Activated naive CD4-positive, alpha-beta T cell treated with anti-CD3 and anti-CD28 coated beads, Interleukin-2, amount 10 ng/mL, durations not matched to agents 5 hours and 36 hours (primary cell): ENCODE results near the gene COL1A1. TPM values are rescaled to one million over a fixed set of nuclear protein-coding genes. Genes with fewer than 3 reads are reported as not detected.

Experiments
- total RNA-seq, 2 experiments: library from RNA; stranded (reverse); gene quantifications; one replicate each; pipeline ENCODE4 v1.2.3, GENCODE V29; 2021

Gene COL1A1
- total RNA-seq: 1 to 10 TPM in 1 of 2 experiments, under 1 TPM in 1; 0.15 to 1.7 TPM

DNA sequence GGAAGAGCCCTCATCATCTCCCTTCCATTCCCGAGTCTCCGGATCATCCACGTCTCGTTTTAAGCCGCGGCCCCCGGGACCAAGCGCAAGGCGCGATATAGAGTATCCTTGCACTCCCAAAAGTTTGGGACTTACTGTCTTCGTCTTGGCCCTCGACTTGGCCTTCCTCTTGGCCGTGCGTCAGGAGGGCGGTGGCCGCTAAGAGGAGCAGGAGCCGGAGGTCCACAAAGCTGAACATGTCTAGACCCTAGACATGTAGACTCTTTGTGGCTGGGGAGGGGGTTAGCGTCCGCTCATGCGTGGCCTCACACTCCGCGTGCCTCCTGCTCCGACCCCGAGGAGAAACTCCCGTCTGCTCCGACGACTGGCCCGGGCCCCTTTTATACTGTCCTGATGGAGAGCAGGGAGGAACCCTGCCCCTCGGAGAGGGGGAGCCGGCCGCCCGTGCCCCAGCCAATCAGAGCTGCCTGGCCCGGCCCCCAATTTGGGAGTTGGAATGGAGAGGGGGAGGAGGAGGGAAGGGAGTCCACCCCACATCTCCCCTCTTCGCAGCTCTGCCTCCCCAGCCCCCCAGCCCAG lies at the start of gene COL1A1:
Gene COL1A1 (minus strand): TSS at position 356 of the 579 bp plus-strand sequence. CDS start 118 bp downstream, at position 238.

GRCh38 chr17:50165867-50166517 lies 35.4 kb downstream of the COL1A1 start, which contains the start of gene SGCA:
TSS of gene SGCA (plus strand) at chr17:50166005. CDS start at chr17:50166041, 36 bp downstream.

GRCh38 chr17:50150354-50151040 lies 50.9 kb downstream of the COL1A1 start, which contains the start of gene PPP1R9B:
TSS of gene PPP1R9B (minus strand) at chr17:50150677. CDS start at chr17:50150513, 164 bp downstream.

Other genes with a start within 250 kb of the COL1A1 start
- under 1 TPM; 0.18 to 0.24 TPM for gene DLX4, start 232.4 kb downstream of the COL1A1 start, total RNA-seq
- gene DLX3, start 206.4 kb downstream of the COL1A1 start, total RNA-seq: not detected
- 1 to 10 TPM; 8.4 to 8.7 TPM for gene ITGA3, start 145.5 kb downstream of the COL1A1 start, total RNA-seq
- 10 to 100 TPM; 25.7 to 26.1 TPM for gene PDK2, start 106.3 kb downstream of the COL1A1 start, total RNA-seq
- gene SAMD14, start 71.5 kb downstream of the COL1A1 start, total RNA-seq: under 1 TPM; 0.43 to 0.79 TPM
- gene PPP1R9B, start 51.0 kb downstream of the COL1A1 start, total RNA-seq: 100 to 1,000 TPM; 129 to 136 TPM
- gene SGCA, start 35.6 kb downstream of the COL1A1 start, total RNA-seq: not detected
- not detected for gene TMEM92, start 72.8 kb upstream of the COL1A1 start, total RNA-seq
- 10 to 100 TPM; 22.6 to 23.3 TPM for gene XYLT2, start 144.5 kb upstream of the COL1A1 start, total RNA-seq
- gene MRPL27, start 171.6 kb upstream of the COL1A1 start, total RNA-seq: 10 to 100 TPM; 53.6 to 54.6 TPM
- gene EME1, start 171.6 kb upstream of the COL1A1 start, total RNA-seq: 10 to 100 TPM; 13.0 to 13.2 TPM
- 10 to 100 TPM; 49.7 to 52.7 TPM for gene LRRC59, start 195.9 kb upstream of the COL1A1 start, total RNA-seq
- gene ACSF2, start 224.6 kb upstream of the COL1A1 start, total RNA-seq: 10 to 100 TPM; 23.1 to 24.0 TPM